Thyroid gland (tissue), 4 donors: ENCODE results near the gene LEFTY2.

Source experiments
- POLR2A ChIP-seq, 2 donors: fragments of 450-650 bp; IDR thresholded peaks; one replicate each; pipeline ENCODE4 v1.6.1; 2017; ENCODE audit warnings: antibody characterized with exemption in 2 of 2, mild to moderate bottlenecking in 2 of 2, moderate library complexity in 1 of 2
- TF ChIP-seq, protein P1 (sequence below), 6 experiments: fragments of 200-600 bp in 3 of 6; fragments of 450-650 bp in 3 of 6; sonication (generic) in 3 of 6; IDR thresholded peaks; one replicate each; pipeline ENCODE4 v1.5.1; 2016 to 2019; ENCODE audit warnings: antibody characterized with exemption in 6 of 6, mild to moderate bottlenecking in 2 of 6, inconsistent platforms in 1 of 6, moderate library complexity in 1 of 6

- no peak for TF ChIP-seq POLR2A (IDR thresholded peaks at IDR 0.05)
- TF ChIP-seq, protein P1, sequence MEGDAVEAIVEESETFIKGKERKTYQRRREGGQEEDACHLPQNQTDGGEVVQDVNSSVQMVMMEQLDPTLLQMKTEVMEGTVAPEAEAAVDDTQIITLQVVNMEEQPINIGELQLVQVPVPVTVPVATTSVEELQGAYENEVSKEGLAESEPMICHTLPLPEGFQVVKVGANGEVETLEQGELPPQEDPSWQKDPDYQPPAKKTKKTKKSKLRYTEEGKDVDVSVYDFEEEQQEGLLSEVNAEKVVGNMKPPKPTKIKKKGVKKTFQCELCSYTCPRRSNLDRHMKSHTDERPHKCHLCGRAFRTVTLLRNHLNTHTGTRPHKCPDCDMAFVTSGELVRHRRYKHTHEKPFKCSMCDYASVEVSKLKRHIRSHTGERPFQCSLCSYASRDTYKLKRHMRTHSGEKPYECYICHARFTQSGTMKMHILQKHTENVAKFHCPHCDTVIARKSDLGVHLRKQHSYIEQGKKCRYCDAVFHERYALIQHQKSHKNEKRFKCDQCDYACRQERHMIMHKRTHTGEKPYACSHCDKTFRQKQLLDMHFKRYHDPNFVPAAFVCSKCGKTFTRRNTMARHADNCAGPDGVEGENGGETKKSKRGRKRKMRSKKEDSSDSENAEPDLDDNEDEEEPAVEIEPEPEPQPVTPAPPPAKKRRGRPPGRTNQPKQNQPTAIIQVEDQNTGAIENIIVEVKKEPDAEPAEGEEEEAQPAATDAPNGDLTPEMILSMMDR (IDR thresholded peaks at IDR 0.05), result no peak
Measured at GRCh38 chr1:225944951-225945350, 3.9 kb upstream of the LEFTY2 start.
